Dermis blood vessel endothelial cell (primary cell): ENCODE results near the gene PRF1. TPM values are rescaled to one million over a fixed set of nuclear protein-coding genes. Genes with fewer than 3 reads are reported as not detected.

Source experiments
- DNase-seq: peaks from one replicate; pipeline ENCODE4 v3.0.0; 2010
- total RNA-seq: library from RNA; depleted of rRNA; stranded (reverse); fragments of >200 nt; gene quantifications from 2 replicates; pipeline ENCODE4 v1.2.3, GENCODE V29; 2014

The PRF1 gene
- total RNA-seq, 1 donor from 2014 or later = not detected

GRCh38 chr10:70559861-70560260 is 42.7 kb downstream of the PRF1 start:
- DNase-seq = no peak

GRCh38 chr10:70558871-70559810 is 43.4 kb downstream of the PRF1 start:
- peak; percentile 41 for DNase-seq

- no peak for DNase-seq
These were observed 44.2 kb downstream of the PRF1 start for GRCh38 chr10:70558295-70558694.

- DNase-seq = no peak
These were observed 44.7 kb downstream of the PRF1 start for GRCh38 chr10:70557876-70558275.

- no peak for DNase-seq
These were observed 45.3 kb downstream of the PRF1 start for GRCh38 chr10:70557086-70557845.

- no peak for DNase-seq
These were observed 47.2 kb downstream of the PRF1 start for GRCh38 chr10:70555371-70555770.

GRCh38 chr10:70552586-70552985 is 50.0 kb downstream of the PRF1 start:
- DNase-seq = no peak

GRCh38 chr10:70551971-70552422 is 50.5 kb downstream of the PRF1 start:
- DNase-seq = no peak

- DNase-seq = no peak
These were observed 51.1 kb downstream of the PRF1 start for GRCh38 chr10:70551466-70551865.

GRCh38 chr10:70550459-70550858 is 52.1 kb downstream of the PRF1 start:
- no peak for DNase-seq

- peak; percentile 73 for DNase-seq
These were observed 52.5 kb downstream of the PRF1 start for GRCh38 chr10:70549962-70550458.

GRCh38 chr10:70549351-70549961 is 53.1 kb downstream of the PRF1 start:
- DNase-seq = no peak

Other genes with a start within 250 kb of the PRF1 start
- gene LRRC20, start 220.1 kb downstream of the PRF1 start, total RNA-seq = 9.0 and 15.0 TPM in 2 replicates
- gene EIF4EBP2, start 198.6 kb downstream of the PRF1 start, total RNA-seq = 28.2 and 49.7 TPM in 2 replicates
- not detected in 2 replicates for gene NODAL, start 161.1 kb downstream of the PRF1 start, total RNA-seq
- gene PALD1, start 124.0 kb downstream of the PRF1 start, total RNA-seq = 248 and 276 TPM in 2 replicates
- gene ADAMTS14, start 69.8 kb upstream of the PRF1 start, total RNA-seq = under 0.01 and 0.05 TPM in 2 replicates
- gene TBATA, start 182.6 kb upstream of the PRF1 start, total RNA-seq = not detected in 2 replicates
- gene SGPL1, start 213.2 kb upstream of the PRF1 start, total RNA-seq = 15.0 and 15.8 TPM in 2 replicates